Vagina (tissue), 2 donors: ENCODE results near the gene NSUN4. TPM values are rescaled to one million over a fixed set of nuclear protein-coding genes. Genes with fewer than 3 reads are reported as not detected.

ENCODE experiments used
- DNase-seq, 2 donors: peaks; one replicate each; pipeline ENCODE4 v3.0.0-alpha.2; 2017; ENCODE audit errors: extremely low spot score in 2 of 2
- H3K27ac ChIP-seq: fragments of 200-600 bp; sonication (generic); one replicate; pipeline ENCODE4 v1.5.1; 2019
- H3K27me3 ChIP-seq: fragments of 200-600 bp; sonication (generic); one replicate; pipeline ENCODE4 v1.5.1; 2019
- H3K36me3 ChIP-seq, 2 donors: fragments of 200-600 bp; sonication (generic); one replicate each; pipeline ENCODE4 v1.5.1; 2017 to 2019
- H3K4me1 ChIP-seq: fragments of 200-600 bp; sonication (generic); one replicate; pipeline ENCODE4 v1.5.1; 2019
- H3K4me3 ChIP-seq, 2 donors: fragments of 200-600 bp; sonication (generic); 1 replicate in 1 of 2; 2 replicates in 1 of 2; pipeline ENCODE4 v1.5.1; 2016 to 2019
- H3K9me3 ChIP-seq: fragments of 200-600 bp; sonication (generic); one replicate; pipeline ENCODE4 v1.5.1; 2019
- POLR2A ChIP-seq, 2 donors: fragments of 450-650 bp; IDR thresholded peaks; one replicate each; pipeline ENCODE4 v1.6.1; 2017; ENCODE audit warnings: antibody characterized with exemption in 2 of 2, mild to moderate bottlenecking in 2 of 2, moderate library complexity in 2 of 2
- POLR2AphosphoS5 ChIP-seq, 2 donors: sonication (generic); formaldehyde crosslinking; IDR thresholded peaks; one replicate each; pipeline ENCODE4 v1.9.0; 2017; ENCODE audit warnings: antibody characterized with exemption in 2 of 2, mild to moderate bottlenecking in 2 of 2, low read depth in 1 of 2; ENCODE audit not compliant: insufficient read depth in 1 of 2
- intact Hi-C: fragments of 100-400 bp; cut with DNase I; formaldehyde crosslinking; loops from one replicate; pipeline ENCODE4 v1.15.1; 2023
- total RNA-seq: library from RNA; depleted of rRNA; stranded (reverse); fragments of >200 nt; gene quantifications from one replicate; pipeline ENCODE4 v1.2.3, GENCODE V29; 2016
- TF ChIP-seq, protein P1 (sequence below), 3 experiments: fragments of 450-650 bp in 2 of 3; fragments of 200-600 bp in 1 of 3; sonication (generic) in 1 of 3; IDR thresholded peaks; one replicate each; pipeline ENCODE4 v1.5.1; 2017 to 2019; ENCODE audit warnings: antibody characterized with exemption in 3 of 3, mild to moderate bottlenecking in 2 of 3, moderate library complexity in 2 of 3

NSUN4 gene
- total RNA-seq, 1 donor from 2014 or later: 21.4 TPM

DNA sequence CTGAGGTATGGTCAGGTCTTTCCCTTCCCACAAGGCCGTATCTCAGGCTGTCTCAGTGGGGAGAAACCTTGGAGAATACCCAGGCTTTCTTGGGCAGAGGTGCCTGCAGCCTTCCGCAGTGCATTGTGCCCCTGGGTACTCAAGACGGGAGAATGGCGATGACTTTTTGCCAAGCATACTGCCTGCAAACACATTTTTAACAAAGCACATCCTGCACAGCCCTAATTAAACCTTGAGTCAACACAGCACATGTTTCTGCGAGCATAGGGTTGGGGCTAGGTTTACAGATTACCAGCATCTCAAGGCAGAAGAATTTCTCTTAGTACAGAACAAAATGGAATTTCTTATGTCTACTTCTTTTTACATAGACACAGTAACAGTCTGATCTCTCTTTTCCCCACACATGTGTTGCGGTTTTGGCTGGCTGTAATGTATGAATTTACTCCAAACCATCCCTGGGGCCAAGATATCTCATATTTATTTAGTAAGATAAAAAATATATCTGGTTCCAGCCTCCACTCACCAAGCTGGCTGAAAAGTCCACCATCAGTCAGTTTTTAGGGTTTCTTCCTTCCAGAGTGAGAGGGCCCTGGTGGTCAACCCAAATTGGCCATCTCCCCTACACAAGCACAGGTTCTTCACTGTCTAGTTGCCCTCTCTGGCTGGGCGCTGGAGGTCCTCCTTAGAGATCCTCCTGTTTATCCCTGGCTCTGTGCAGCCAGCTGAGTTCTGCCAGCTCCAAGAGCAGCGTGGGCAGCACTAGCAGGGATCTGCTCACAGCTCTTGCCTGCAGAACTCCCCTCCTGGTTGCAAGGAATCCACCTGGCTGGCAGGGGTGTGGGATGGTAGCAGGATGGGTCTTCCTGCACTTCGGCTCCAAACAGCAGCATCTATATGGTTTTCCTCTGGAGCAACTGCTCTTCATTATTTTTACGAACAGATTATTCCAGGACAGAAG, 56.1 kb downstream of the NSUN4 start:
- H3K27me3 ChIP-seq: no peaks in the 10 kb centered on the region
- H3K36me3 ChIP-seq: no peaks in the 10 kb centered on the region
- no peak overlapping the region for H3K4me3 ChIP-seq
- intact Hi-C loops: no loop called here
- H3K27ac ChIP-seq: no peak overlapping the region
- peaks cover 17% of the 10 kb centered on the region for H3K4me1 ChIP-seq
- TF ChIP-seq POLR2A (IDR thresholded peaks at IDR 0.05) (no peak), POLR2AphosphoS5 (IDR thresholded peaks at IDR 0.05; ENCODE audit: insufficient read depth in 1 of 2, low read depth in 1 of 2) (no peak)
- TF ChIP-seq, protein P1, sequence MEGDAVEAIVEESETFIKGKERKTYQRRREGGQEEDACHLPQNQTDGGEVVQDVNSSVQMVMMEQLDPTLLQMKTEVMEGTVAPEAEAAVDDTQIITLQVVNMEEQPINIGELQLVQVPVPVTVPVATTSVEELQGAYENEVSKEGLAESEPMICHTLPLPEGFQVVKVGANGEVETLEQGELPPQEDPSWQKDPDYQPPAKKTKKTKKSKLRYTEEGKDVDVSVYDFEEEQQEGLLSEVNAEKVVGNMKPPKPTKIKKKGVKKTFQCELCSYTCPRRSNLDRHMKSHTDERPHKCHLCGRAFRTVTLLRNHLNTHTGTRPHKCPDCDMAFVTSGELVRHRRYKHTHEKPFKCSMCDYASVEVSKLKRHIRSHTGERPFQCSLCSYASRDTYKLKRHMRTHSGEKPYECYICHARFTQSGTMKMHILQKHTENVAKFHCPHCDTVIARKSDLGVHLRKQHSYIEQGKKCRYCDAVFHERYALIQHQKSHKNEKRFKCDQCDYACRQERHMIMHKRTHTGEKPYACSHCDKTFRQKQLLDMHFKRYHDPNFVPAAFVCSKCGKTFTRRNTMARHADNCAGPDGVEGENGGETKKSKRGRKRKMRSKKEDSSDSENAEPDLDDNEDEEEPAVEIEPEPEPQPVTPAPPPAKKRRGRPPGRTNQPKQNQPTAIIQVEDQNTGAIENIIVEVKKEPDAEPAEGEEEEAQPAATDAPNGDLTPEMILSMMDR (IDR thresholded peaks at IDR 0.05): no peak
- no peaks in the 10 kb centered on the region for H3K9me3 ChIP-seq
- DNase-seq: no peak

DNA sequence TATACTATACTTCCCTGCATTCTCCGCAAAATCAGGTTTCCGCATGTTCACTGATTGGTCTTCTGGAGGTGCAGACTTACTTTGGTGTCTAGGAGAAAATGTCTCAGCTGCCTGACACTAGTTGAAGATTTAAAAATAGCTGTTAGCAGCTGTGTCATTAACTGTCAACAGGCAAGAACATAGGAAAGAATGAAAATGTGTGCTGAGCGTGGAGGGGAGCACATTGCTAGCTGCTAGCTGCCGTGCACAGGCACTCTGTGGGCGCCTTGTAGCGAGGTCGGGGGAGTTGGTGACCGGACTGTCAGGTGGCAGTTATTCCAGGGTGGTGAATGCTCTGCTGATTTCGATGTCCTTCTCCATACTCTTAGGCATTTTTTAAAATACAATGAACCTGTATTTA, 58.7 kb downstream of the NSUN4 start:
- TF ChIP-seq, protein P1 (IDR thresholded peaks at IDR 0.05): no peak
- TF ChIP-seq POLR2AphosphoS5 (IDR thresholded peaks at IDR 0.05; ENCODE audit: insufficient read depth in 1 of 2, low read depth in 1 of 2) (no peak), POLR2A (IDR thresholded peaks at IDR 0.05) (no peak)
- Histone ChIP-seq H3K9me3 (no peaks in the 10 kb centered on the region), H3K36me3 (no peaks in the 10 kb centered on the region), H3K4me1 (peaks cover 29% of the 10 kb centered on the region), H3K4me3 (no peak overlapping the region), H3K27ac (no peak overlapping the region), H3K27me3 (no peaks in the 10 kb centered on the region)
- intact Hi-C loops: no loop called here
- DNase-seq: no peak

DNA sequence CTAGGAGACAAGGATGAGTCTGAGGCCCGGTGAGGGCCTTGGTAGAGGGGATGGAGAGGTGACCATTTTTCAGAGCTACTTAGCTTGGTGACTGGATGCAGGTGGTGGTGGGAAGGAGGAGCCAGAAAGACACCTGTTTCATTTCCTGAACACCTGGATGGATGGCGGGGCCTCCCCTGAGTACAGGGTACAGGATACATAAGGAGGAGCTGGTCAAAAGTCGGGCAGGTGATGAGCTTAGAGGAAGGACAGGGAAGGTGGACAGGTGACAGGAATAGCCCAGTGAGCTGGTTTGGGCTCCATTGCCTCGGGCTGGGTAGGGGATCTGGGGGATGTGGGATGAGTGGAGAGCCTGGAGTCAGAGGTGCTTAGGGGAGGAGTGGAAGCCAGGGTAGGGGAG, 59.8 kb downstream of the NSUN4 start:
- no peaks in the 10 kb centered on the region for H3K27me3 ChIP-seq
- intact Hi-C loops: loop anchor here (10.0 kb wide), 1 partner anchor 324 kb away; no protein-coding TSS in a partner anchor
- peaks cover 18% of the 10 kb centered on the region for H3K4me1 ChIP-seq
- no peak overlapping the region for H3K4me3 ChIP-seq
- H3K9me3 ChIP-seq: no peaks in the 10 kb centered on the region
- H3K27ac ChIP-seq: no peak overlapping the region
- no peaks in the 10 kb centered on the region for H3K36me3 ChIP-seq
- no peak for DNase-seq
- TF ChIP-seq, protein P1 (IDR thresholded peaks at IDR 0.05): no peak
- TF ChIP-seq POLR2AphosphoS5 (IDR thresholded peaks at IDR 0.05; ENCODE audit: insufficient read depth in 1 of 2, low read depth in 1 of 2): no peak
- no peak for TF ChIP-seq POLR2A (IDR thresholded peaks at IDR 0.05)

DNA sequence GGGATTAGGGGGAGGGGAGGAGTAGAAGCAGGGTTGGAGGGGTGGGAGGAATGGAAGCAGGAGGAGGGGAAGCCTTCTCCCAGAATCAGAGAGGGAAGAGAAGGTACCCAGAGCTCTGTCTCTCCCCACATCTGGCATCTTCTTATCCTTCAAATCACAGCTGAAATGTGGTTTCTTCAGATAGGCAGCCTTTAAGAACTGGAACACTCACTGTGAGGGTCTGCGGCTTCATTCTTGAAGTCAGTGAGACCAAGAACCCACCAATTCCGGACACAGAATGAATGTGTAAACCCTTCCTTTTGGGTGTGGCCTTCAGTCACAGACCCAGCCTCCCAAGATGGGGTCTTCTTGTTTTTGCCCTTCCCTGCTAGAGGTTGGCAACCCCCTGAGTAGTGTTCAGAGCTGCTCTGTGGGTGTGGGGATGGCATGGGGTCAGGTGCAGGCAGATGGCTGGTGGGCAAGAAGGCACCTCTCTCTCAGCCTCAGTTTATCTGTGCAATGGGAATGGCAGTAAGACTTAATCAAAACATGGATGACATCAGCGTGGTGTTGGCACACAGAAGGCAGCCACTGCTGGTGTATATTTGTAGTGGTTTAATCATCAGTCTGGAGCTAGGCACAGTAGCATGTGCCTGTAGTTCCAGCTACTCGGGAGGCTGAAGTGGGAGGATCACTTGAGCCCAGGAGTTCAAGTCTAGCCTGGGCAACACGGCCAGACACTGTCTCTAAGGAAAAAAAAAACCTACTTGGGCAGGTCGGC, 60.7 kb downstream of the NSUN4 start:
- H3K4me1 ChIP-seq: peaks cover 21% of the 10 kb centered on the region

More for the DNA sequence above, 60.7 kb downstream of the NSUN4 start:
- DNase-seq: no peak
- no peaks in the 10 kb centered on the region for H3K27me3 ChIP-seq
- H3K9me3 ChIP-seq: no peaks in the 10 kb centered on the region
- peak overlapping the region; percentile 20 for H3K27ac ChIP-seq
- no peaks in the 10 kb centered on the region for H3K36me3 ChIP-seq
- H3K4me3 ChIP-seq: no peak overlapping the region
- TF ChIP-seq POLR2AphosphoS5 (IDR thresholded peaks at IDR 0.05; ENCODE audit: insufficient read depth in 1 of 2, low read depth in 1 of 2): no peak
- TF ChIP-seq, protein P1 (IDR thresholded peaks at IDR 0.05): no peak
- intact Hi-C loops: loop anchor here (10.0 kb wide), 1 partner anchor 323 kb away; no protein-coding TSS in a partner anchor
